CD8-positive, alpha-beta memory T cell (primary cell): ENCODE data around the gene ATP12A. TPM values are rescaled to one million over a fixed set of nuclear protein-coding genes. Genes with fewer than 3 reads are reported as not detected.

ENCODE experiments used
- CTCF ChIA-PET: fragments of 350-600 bp; sonication (Branson Sonifier 250); formaldehyde crosslinking; loops from one replicate; lab custom pipeline; 2021; ENCODE audit warnings: antibody characterized with exemption; lab: Charles Lee
- POLR2A ChIA-PET: fragments of 350-600 bp; sonication (Branson Sonifier 250); formaldehyde crosslinking; loops from one replicate; lab custom pipeline; 2021; ENCODE audit warnings: antibody characterized with exemption; lab: Charles Lee
- DNase-seq, 5 donors: peaks; one replicate each; pipeline versions ENCODE4 v3.0.0 to v3.0.0-alpha.2; 2020 to 2022; ENCODE audit warnings: mixed read lengths in 1 of 5
- H3K27ac ChIP-seq: one replicate; pipeline ENCODE4 v1.7.0; 2013; ENCODE audit warnings: low read depth, mild to moderate bottlenecking, low read length, moderate library complexity
- H3K27me3 ChIP-seq: 2 replicates; pipeline ENCODE4 v1.7.0; 2013; ENCODE audit warnings: low read length, mild to moderate bottlenecking; ENCODE audit not compliant: insufficient read depth, poor library complexity, severe bottlenecking
- H3K36me3 ChIP-seq: 2 replicates; pipeline ENCODE4 v1.7.0; 2013; ENCODE audit warnings: mild to moderate bottlenecking, low read length, moderate library complexity; ENCODE audit not compliant: insufficient read depth
- H3K4me1 ChIP-seq: 2 replicates; pipeline ENCODE4 v1.7.0; 2013; ENCODE audit warnings: mild to moderate bottlenecking, low read length, moderate library complexity; ENCODE audit not compliant: insufficient read depth
- H3K4me3 ChIP-seq: 2 replicates; pipeline ENCODE4 v1.7.0; 2013; ENCODE audit warnings: mild to moderate bottlenecking, low read length
- H3K9me3 ChIP-seq: 2 replicates; pipeline ENCODE4 v1.7.0; 2013; ENCODE audit warnings: mild to moderate bottlenecking, low read length
- H3K27ac Mint-ChIP-seq, 8 donors: one replicate each; pipeline ENCODE4 v1.8.0; 2020 to 2021; ENCODE audit warnings: mixed read lengths in 8 of 8, mild to moderate bottlenecking in 6 of 8, inconsistent platforms in 3 of 8, moderate library complexity in 3 of 8
- H3K27me3 Mint-ChIP-seq, 2 donors: one replicate each; pipeline ENCODE4 v1.8.0; 2020 to 2021; ENCODE audit warnings: mixed read lengths in 2 of 2, mild to moderate bottlenecking in 1 of 2, moderate library complexity in 1 of 2
- H3K36me3 Mint-ChIP-seq, 3 donors: one replicate each; pipeline ENCODE4 v1.8.0; 2020 to 2021; ENCODE audit warnings: mixed read lengths in 3 of 3, inconsistent platforms in 1 of 3, mild to moderate bottlenecking in 1 of 3
- H3K4me1 Mint-ChIP-seq, 3 donors: one replicate each; pipeline ENCODE4 v1.8.0; 2020 to 2021; ENCODE audit warnings: mixed read lengths in 3 of 3, inconsistent platforms in 1 of 3, mild to moderate bottlenecking in 1 of 3
- H3K4me3 Mint-ChIP-seq, 7 donors: one replicate each; pipeline ENCODE4 v1.8.0; 2020 to 2021; ENCODE audit warnings: mixed read lengths in 7 of 7, mild to moderate bottlenecking in 6 of 7, moderate library complexity in 4 of 7, inconsistent platforms in 2 of 7
- H3K9me3 Mint-ChIP-seq, 5 donors: one replicate each; pipeline ENCODE4 v1.8.0; 2020 to 2022; ENCODE audit warnings: mixed read lengths in 5 of 5, mild to moderate bottlenecking in 3 of 5, moderate library complexity in 2 of 5, inconsistent platforms in 1 of 5
- polyA plus RNA-seq: library from polyadenylated mRNA; unstranded; fragments of 300-500 nt; fragmentation: Illumina TruSeq; gene quantifications from one replicate; pipeline ENCODE4 v1.2.3, GENCODE V29; 2021
- total RNA-seq, 2 experiments: library from RNA; stranded (reverse); gene quantifications; one replicate each; pipeline ENCODE4 v1.2.3, GENCODE V29; 2021

The ATP12A gene
- total and polyA plus RNA-seq, 3 experiments from 2014 or later, result 4.9 to 6.1 TPM; not detected in 1

GRCh38 chr13:24692561-24692960 lies 12.4 kb downstream of the ATP12A start:
- H3K27ac ChIP-seq, result no peak overlapping the region
- no peak for DNase-seq
- POLR2A ChIA-PET, result no interaction called here
- Mint-ChIP-seq H3K4me1 (peaks cover 6 to 12% (median 12%) of the 10 kb centered on the region in 3 donors), H3K36me3 (peaks cover 0 to 3% (median 0%) of the 10 kb centered on the region in 3 donors), H3K4me3 (no peak overlapping the region), H3K9me3 (peaks cover 0 to 2% (median 0%) of the 10 kb centered on the region in 5 donors), H3K27me3 (peaks cover 23 to 66% of the 10 kb centered on the region in 2 donors), H3K27ac (no peak overlapping the region)
- no peaks in the 10 kb centered on the region for H3K36me3 ChIP-seq
- H3K27me3 ChIP-seq, result peaks cover under 1% of the 10 kb centered on the region
- peaks cover 6% of the 10 kb centered on the region for H3K4me1 ChIP-seq
- no peaks in the 10 kb centered on the region for H3K9me3 ChIP-seq
- H3K4me3 ChIP-seq, result no peak overlapping the region
- CTCF ChIA-PET, result interaction anchor here (0.7 to 2.2 kb wide), 7 partner anchors 9 to 51 kb away, joined by 3 to 23 read pairs (median 3); no protein-coding TSS in a partner anchor

GRCh38 chr13:24693862-24694471 lies 13.8 kb downstream of the ATP12A start:
- H3K27me3 ChIP-seq, result no peaks in the 10 kb centered on the region
- no peaks in the 10 kb centered on the region for H3K9me3 ChIP-seq
- no peak overlapping the region for H3K27ac ChIP-seq
- POLR2A ChIA-PET, result no interaction called here
- H3K27me3 Mint-ChIP-seq, result peaks cover 26 to 65% of the 10 kb centered on the region in 2 donors
- no peaks in the 10 kb centered on the region for H3K36me3 Mint-ChIP-seq
- no peaks in the 10 kb centered on the region for H3K36me3 ChIP-seq
- no peak overlapping the region for H3K4me3 ChIP-seq
- DNase-seq, result peak in 2 of 5 donors; percentile 23 to 32
- H3K4me3 Mint-ChIP-seq, result peak overlapping the region in 3 of 7 donors; percentile 15 to 52 (median 44)
- peaks cover 6 to 12% (median 12%) of the 10 kb centered on the region in 3 donors for H3K4me1 Mint-ChIP-seq
- H3K9me3 Mint-ChIP-seq, result peaks cover 0 to 2% (median 0%) of the 10 kb centered on the region in 5 donors
- peak overlapping the region in 1 of 8 donors; percentile 21 for H3K27ac Mint-ChIP-seq
- CTCF ChIA-PET, result interaction anchor here (0.9 to 2.2 kb wide), 14 partner anchors 14 to 274 kb away, joined by 3 to 23 read pairs (median 3); no protein-coding TSS in a partner anchor
- peaks cover 6% of the 10 kb centered on the region for H3K4me1 ChIP-seq

- Mint-ChIP-seq H3K9me3 (peaks cover 0 to 2% (median 0%) of the 10 kb centered on the region in 5 donors), H3K27me3 (peaks cover 25 to 63% of the 10 kb centered on the region in 2 donors), H3K4me3 (no peak overlapping the region), H3K4me1 (peaks cover 6 to 12% (median 12%) of the 10 kb centered on the region in 3 donors), H3K27ac (no peak overlapping the region), H3K36me3 (no peaks in the 10 kb centered on the region)
- Histone ChIP-seq H3K27ac (no peak overlapping the region), H3K36me3 (no peaks in the 10 kb centered on the region), H3K9me3 (no peaks in the 10 kb centered on the region), H3K4me3 (no peak overlapping the region), H3K27me3 (no peaks in the 10 kb centered on the region), H3K4me1 (peaks cover 6% of the 10 kb centered on the region)
- no peak for DNase-seq
- POLR2A ChIA-PET, result no interaction called here
- CTCF ChIA-PET, result interaction anchor here (0.9 to 2.2 kb wide), 7 partner anchors 13 to 88 kb away, joined by 3 to 23 read pairs (median 5); no protein-coding TSS in a partner anchor
Measured at GRCh38 chr13:24694907-24695306, 14.7 kb downstream of the ATP12A start.

GRCh38 chr13:24698686-24699085 lies 18.5 kb downstream of the ATP12A start:
- no peak for DNase-seq
- POLR2A ChIA-PET, result no interaction called here
- Histone ChIP-seq H3K4me3 (no peak overlapping the region), H3K4me1 (peaks cover 6% of the 10 kb centered on the region), H3K9me3 (no peaks in the 10 kb centered on the region), H3K36me3 (no peaks in the 10 kb centered on the region), H3K27me3 (no peaks in the 10 kb centered on the region), H3K27ac (no peak overlapping the region)
- peaks cover 20 to 36% of the 10 kb centered on the region in 2 donors for H3K27me3 Mint-ChIP-seq
- peaks cover 6 to 11% (median 8%) of the 10 kb centered on the region in 3 donors for H3K4me1 Mint-ChIP-seq
- no peaks in the 10 kb centered on the region for H3K36me3 Mint-ChIP-seq
- H3K4me3 Mint-ChIP-seq, result no peak overlapping the region
- H3K27ac Mint-ChIP-seq, result peak overlapping the region in 1 of 8 donors; percentile 2
- CTCF ChIA-PET, result interaction anchor here (0.9 to 2.6 kb wide), 3 partner anchors 12 to 28 kb away, joined by 3 to 8 read pairs (median 3); no protein-coding TSS in a partner anchor
- no peaks in the 10 kb centered on the region for H3K9me3 Mint-ChIP-seq

GRCh38 chr13:24699541-24699940 lies 19.3 kb downstream of the ATP12A start:
- Histone ChIP-seq H3K4me1 (no peaks in the 10 kb centered on the region), H3K9me3 (no peaks in the 10 kb centered on the region), H3K36me3 (no peaks in the 10 kb centered on the region), H3K27me3 (no peaks in the 10 kb centered on the region), H3K4me3 (no peak overlapping the region), H3K27ac (no peak overlapping the region)
- Mint-ChIP-seq H3K4me1 (peaks cover 0 to 2% (median 0%) of the 10 kb centered on the region in 3 donors), H3K36me3 (no peaks in the 10 kb centered on the region), H3K9me3 (no peaks in the 10 kb centered on the region), H3K27ac (no peak overlapping the region), H3K4me3 (no peak overlapping the region), H3K27me3 (peaks cover 22 to 32% of the 10 kb centered on the region in 2 donors)
- POLR2A ChIA-PET, result no interaction called here
- DNase-seq, result no peak
- CTCF ChIA-PET, result interaction anchor here (1.5 to 2.6 kb wide), 2 partner anchors 9 to 27 kb away, joined by 5 to 8 read pairs; no protein-coding TSS in a partner anchor

GRCh38 chr13:24700539-24700938 lies 20.3 kb downstream of the ATP12A start:
- H3K36me3 ChIP-seq, result no peaks in the 10 kb centered on the region
- no peak overlapping the region for H3K27ac ChIP-seq
- H3K4me3 ChIP-seq, result no peak overlapping the region
- no peaks in the 10 kb centered on the region for H3K9me3 ChIP-seq
- H3K27me3 Mint-ChIP-seq, result peaks cover 22 to 32% of the 10 kb centered on the region in 2 donors
- H3K9me3 Mint-ChIP-seq, result no peaks in the 10 kb centered on the region
- H3K4me1 Mint-ChIP-seq, result no peaks in the 10 kb centered on the region
- H3K27ac Mint-ChIP-seq, result peak overlapping the region in 1 of 8 donors; percentile 56
- POLR2A ChIA-PET, result no interaction called here
- CTCF ChIA-PET, result interaction anchor here (1.0 to 1.5 kb wide), 2 partner anchors 8 to 11 kb away, joined by 3 to 5 read pairs; no protein-coding TSS in a partner anchor
- no peaks in the 10 kb centered on the region for H3K36me3 Mint-ChIP-seq
- no peaks in the 10 kb centered on the region for H3K27me3 ChIP-seq
- H3K4me3 Mint-ChIP-seq, result no peak overlapping the region
- no peak for DNase-seq
- H3K4me1 ChIP-seq, result no peaks in the 10 kb centered on the region

GRCh38 chr13:24706886-24707585 lies 26.8 kb downstream of the ATP12A start:
- Histone ChIP-seq H3K27me3 (no peaks in the 10 kb centered on the region), H3K9me3 (no peaks in the 10 kb centered on the region), H3K36me3 (no peaks in the 10 kb centered on the region), H3K4me1 (peaks cover 12% of the 10 kb centered on the region), H3K4me3 (no peak overlapping the region), H3K27ac (no peak overlapping the region)
- ChIA-PET POLR2A (no interaction called here), CTCF (interaction anchor here (0.5 to 5.6 kb wide), 2 partner anchors 13 to 21 kb away, joined by 3 to 23 read pairs; no protein-coding TSS in a partner anchor)
- no peak overlapping the region for H3K4me3 Mint-ChIP-seq
- peak overlapping the region in 2 of 8 donors; percentile 44 to 50 for H3K27ac Mint-ChIP-seq
- no peaks in the 10 kb centered on the region for H3K9me3 Mint-ChIP-seq
- H3K36me3 Mint-ChIP-seq, result no peaks in the 10 kb centered on the region
- peaks cover 0 to 10% of the 10 kb centered on the region in 2 donors for H3K27me3 Mint-ChIP-seq
- no peak for DNase-seq
- H3K4me1 Mint-ChIP-seq, result peaks cover 13 to 21% (median 14%) of the 10 kb centered on the region in 3 donors
